GM19397 (cell line): ENCODE measurements around the gene PRIMPOL.
A peak's percentile ranks its signal among the peaks of the same experiment; 100 is the strongest.
"Not testable (repeated sequence)": the region's sequence is repeated elsewhere in the genome, so short reads cannot be mapped to it uniquely, and the experiment has no call there.

Experiments
- ATAC-seq: cut with Tn5 transposase; IDR thresholded peaks from one replicate; pipeline ENCODE4 v1.9.1; 2021; ENCODE audit warnings: mild to moderate bottlenecking, moderate library complexity; ENCODE audit not compliant: unreplicated experiment

The PRIMPOL gene, protein sequence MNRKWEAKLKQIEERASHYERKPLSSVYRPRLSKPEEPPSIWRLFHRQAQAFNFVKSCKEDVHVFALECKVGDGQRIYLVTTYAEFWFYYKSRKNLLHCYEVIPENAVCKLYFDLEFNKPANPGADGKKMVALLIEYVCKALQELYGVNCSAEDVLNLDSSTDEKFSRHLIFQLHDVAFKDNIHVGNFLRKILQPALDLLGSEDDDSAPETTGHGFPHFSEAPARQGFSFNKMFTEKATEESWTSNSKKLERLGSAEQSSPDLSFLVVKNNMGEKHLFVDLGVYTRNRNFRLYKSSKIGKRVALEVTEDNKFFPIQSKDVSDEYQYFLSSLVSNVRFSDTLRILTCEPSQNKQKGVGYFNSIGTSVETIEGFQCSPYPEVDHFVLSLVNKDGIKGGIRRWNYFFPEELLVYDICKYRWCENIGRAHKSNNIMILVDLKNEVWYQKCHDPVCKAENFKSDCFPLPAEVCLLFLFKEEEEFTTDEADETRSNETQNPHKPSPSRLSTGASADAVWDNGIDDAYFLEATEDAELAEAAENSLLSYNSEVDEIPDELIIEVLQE

DNA sequence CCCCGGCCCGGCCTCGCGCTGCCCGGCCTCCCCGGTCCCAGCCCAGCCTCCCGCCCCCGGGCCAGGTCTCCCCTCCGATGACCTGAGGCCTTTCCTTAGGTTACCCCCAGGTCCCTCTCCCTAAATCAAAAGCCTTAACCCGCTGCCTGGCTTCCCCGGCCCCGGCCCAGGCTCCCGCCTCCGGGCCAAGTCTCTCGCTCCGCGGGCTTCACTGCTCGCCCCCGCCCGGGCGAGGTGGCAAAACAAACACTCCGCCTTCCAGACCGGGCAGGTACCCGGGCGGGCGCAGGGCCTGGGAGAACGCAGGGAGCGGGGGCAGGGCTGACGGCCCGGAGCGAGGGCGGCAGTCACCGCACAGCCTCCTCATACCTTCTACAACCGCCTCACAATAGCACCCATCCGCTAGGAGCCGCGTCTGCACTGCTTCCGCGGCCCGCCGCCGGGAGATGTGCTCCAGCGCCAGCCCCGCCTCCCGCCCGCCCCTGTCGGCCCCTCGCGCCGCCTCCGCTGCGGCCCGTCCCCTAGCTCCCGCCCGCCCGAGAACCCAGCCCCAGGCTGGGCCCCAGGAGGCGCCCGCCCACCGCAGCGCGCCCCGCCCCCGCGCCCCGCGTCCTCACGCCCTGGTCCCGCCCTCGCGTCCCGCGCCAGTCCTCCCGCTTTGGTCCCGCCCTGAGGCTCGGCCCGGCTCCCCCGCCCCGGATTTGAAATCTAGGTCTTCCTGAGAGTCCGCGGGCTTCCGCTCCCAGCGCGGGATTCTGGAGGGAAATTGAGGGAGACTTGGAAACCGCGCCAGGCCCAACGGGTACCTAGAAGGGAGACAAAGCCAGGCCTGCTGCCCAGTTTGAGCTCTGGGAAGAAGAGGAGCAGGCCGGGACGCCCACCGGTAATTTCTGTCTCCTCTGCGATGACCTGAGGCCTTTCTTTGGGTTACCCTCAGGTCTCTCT is at the start of gene PRIMPOL, which contains the start of gene CASP3:
Gene PRIMPOL, plus strand, starts transcription at position 713 of the 945 bp plus-strand sequence. CDS start 7,403 bp downstream, outside the sequence.
Gene CASP3, minus strand, starts transcription at position 422 of the 945 bp plus-strand sequence. CDS start 10,994 bp downstream, outside the sequence.
- ATAC-seq: peak; percentile 91

DNA sequence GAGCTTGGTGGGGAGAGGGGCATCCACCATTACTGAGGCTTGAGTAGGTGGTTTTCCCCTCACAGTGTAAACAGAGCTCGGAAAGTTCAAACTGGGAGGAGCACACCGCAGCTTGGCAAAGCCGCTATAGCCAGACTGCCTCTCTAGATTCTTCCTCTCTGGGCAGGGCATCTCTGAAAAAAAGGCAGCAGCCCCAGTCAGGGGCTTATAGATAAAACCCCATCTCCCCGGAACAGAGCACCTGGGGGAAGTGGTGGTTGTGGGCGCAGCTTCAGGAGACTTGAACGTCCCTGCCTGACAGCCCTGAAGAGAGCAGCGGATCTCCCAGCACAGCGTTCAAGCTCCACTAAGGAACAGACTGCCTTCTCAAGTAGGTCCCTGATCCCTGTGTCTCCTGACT is 48.6 kb upstream of the PRIMPOL start:
- not testable (repeated sequence) for ATAC-seq

DNA sequence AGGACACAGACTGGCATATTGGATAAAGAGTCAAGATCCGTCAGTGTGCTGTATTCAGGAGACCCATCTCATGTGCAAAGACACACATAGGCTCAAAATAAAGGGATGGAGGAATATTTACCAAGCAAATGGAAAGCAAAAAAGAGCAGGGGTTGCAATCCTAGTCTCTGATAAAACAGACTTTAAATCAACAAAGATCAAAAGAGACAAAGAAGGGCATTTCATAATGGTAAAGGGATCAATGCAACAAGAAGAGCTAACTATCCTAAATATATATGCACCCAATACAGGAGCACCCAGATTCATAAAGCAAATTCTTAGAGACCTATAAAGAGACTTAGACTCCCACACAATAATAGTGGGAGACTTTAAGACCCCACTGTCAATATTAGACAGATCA is 46.7 kb upstream of the PRIMPOL start:
- ATAC-seq: not testable (repeated sequence)

DNA sequence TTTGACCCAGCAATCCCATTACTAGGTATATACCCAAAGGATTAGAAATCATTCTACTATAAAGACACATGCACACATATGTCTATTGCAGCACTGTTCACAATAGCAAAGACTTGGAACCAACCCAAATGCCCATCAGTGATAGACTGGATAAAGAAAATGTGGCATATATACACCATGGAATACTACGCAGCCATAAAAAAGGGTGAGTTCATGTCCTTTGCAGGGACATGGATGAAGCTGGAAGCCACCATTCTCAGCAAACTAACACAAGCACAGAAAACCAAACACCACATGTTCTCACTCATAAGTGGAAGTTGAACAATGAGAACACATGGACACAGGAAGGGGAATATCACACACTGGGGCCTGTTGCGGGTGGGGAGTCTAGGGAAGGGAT is 42.1 kb upstream of the PRIMPOL start:
- not testable (repeated sequence) for ATAC-seq

DNA sequence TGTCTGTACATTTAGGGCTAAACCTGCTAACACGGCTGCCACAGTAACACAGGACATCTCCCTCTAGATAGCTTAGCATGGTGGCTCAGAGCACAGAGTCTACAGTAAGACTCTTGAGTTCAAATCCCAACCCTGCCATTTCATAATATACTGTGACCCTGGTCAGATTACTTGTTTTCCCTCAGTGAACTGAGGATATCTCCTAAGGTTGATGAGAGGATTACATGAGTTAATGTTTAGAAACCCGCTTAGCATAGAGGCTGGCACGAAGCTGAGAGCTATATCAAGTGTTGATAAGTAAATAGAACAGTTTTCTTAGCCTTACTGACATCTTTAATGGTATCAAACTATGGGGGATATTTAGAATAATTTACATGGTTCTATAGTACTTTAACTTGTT is 37.5 kb upstream of the PRIMPOL start:
- no peak for ATAC-seq

DNA sequence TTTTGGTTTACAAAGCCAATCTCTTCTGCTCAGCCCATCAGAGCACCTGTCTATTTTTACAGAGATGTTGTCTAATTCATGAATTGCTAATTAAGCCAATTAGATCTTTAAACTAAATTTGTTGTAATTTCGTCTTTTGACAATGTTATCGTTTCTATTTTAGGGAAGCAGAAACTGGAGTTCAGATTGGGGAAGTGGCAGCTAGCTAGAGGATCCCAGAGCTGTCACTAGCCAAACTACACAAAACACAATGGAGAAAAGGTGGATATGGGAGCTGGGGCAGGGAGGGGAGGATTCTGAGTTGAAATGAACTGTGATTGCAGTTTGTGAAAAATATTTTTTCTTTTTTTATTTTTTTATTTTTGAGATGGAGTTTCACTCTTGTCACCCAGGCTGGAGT is 36.1 kb upstream of the PRIMPOL start:
- ATAC-seq: no peak

DNA sequence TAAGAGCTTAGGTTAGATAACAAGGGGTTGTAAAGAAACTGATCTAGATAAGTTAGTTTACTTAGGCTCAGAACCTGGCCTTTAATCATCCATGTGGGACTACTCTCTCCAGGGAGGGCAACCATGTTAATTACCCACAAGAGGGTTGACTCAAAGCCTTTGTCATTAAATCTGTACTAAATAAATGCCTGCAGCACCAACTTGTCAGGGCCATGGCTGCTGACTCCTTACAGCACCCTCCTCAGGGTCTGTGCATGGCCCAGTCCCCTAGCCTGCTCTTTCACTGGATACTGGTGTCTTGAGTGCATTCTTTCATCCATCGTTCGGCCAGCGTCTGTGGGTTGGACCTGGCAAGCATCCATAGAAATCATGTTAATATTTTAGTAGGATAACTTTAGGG is 35.0 kb upstream of the PRIMPOL start:
- ATAC-seq: no peak

DNA sequence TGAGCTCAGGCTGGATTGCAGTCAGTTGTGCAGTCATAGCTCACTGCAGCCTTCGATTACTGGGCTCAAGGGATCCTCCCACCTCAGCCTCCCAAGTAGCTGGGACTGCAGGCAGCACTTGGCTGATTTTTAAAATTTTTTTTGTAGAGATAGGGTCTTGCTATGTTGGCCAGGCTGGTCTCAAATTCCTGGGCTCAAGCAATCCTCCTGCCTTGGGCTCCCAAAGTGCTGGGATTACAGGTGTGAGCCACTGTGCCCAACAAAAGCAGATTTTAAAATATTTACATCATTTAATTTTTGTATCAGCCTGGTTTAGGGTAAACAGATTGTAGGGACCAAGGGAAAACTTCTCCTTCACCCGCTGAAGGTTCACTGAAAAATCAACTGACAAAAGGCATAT is 33.4 kb upstream of the PRIMPOL start:
- ATAC-seq: not testable (repeated sequence)

DNA sequence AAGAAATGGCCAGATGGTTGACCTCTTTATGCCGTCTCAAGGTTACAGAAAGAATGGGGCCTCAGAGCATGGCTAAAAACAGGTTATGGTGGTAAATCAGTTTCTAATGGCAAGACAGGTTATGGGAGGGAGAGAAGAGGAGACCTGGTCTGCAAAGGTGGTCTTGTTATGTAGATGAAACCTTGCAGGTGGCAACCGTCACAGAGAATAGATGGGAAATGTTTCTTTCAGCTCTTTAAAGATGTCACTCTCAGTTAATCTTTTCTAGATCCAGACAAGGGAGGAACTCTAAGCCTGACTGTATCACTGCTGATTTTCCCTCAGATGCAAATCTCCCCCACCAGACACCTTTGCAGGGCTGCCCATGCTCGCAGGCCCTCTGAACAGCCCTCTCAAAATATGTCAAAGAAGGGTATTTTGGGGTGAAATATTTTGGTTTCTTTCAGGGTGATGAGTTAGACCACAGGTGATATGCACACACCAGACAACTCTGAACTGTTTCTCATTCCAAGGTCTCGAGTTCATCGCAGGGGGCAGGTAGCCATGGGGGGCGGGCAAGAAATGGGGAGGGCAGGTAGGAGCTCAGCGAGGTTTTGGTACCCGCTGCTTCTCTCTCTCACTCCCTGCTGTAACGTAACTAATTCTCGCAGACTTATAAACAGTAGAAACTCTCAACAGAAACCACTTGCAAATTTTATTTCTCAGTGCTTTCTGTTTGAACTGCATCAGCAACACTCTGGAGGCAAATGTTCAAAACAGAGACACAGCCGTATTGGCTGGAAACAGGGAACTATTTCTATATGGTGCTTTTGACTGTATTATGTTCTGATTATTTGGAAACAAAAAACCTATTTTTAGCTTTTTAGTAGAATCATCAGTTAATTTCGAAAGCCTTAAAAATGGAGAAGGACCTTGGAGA is 32.6 kb upstream of the PRIMPOL start:
- peak; percentile 84 for ATAC-seq

DNA sequence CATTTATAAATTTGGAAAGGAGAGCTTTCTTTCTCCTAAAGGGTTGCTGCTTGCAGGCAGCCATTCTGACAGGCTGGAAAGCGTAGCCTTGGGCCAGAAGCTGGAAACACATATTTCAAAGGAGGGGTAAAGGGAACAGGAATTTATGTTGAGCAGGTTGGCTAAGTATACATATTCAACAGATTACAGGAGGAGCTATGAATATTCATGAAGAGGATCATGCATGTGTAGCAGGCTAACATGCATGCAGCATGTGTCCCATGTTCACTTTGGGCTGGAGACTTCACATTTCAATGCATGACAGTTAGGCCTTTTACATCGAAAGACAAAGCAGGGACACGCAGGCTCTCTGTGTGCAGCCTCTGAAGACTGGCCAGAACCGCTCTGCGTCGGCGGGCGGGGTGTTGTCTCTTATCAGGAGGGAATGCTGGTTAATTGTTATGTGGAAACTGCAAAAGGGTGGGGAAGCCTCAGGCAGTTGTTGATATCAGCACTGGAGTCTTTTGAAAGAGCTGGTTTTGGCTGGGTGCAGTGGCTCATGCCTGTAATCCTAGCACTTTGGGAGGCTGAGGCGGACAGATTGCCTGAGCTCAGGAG is 31.8 kb upstream of the PRIMPOL start:
- ATAC-seq: no peak

DNA sequence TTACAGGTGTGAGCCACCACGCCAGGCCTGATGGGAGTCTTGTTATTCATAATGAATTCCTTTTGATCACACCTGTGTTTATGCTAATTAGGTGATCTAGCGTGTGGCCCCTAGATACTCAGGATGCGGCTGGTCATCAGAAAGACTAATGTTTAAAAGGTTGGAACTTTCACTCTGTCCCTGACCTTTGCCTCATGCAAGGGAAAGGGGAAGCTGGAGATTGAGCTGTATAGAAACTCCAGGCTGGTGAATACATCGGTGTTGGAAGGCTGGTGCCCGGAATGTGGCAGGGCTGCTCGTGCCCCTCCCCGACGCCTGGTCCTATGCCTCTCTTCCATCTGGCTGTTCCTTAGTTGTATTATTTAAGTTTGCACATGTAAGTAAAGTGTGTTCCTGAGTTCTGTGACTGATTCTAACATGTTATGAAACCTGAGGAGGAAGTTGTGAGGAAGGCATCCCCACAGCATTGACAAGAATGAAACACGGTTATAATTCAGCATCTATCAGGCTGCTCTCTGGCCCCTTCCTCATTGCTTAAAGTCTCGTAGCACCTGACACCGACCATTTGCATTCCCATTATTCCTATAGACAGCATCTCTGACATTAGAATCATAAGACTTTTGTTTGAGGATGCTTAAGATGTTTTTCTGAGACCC is 29.2 kb upstream of the PRIMPOL start:
- ATAC-seq: no peak

DNA sequence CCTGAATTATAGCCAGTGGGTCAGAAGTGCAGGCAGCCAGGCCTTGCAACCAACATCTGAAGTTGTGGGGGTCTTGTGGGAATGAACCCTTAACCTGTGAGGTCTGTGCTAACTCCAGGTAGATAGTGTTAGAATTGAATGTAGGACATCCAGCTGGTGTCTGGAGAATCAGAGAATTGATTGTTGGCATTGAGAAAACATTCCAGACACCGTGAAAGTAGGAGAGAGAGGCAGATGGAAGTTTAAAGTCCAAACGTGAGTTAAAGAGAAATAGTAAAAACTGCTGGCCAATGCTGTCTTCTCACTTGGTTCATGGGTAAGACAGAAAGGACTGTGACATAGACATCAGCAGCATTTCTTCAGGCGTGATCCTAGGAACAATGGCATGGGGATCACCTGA is 28.0 kb upstream of the PRIMPOL start:
- ATAC-seq: no peak

DNA sequence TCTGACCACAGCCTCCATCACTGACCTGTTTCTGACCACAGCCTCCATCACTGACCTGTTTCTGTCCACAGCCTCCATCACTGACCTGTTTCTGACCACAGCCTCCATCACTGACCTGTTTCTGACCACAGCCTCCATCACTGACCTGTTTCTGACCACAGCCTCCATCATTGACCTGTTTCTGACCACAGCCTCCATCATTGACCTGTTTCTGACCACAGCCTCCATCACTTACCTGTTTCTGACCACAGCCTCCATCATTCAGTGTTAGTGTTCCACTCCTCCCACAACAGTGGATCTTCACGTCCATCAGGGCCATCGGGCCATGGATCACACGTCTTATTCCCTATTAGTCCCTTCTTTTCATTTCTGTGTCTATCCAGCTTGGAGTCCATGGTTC is 25.0 kb upstream of the PRIMPOL start:
- ATAC-seq: not testable (repeated sequence)

DNA sequence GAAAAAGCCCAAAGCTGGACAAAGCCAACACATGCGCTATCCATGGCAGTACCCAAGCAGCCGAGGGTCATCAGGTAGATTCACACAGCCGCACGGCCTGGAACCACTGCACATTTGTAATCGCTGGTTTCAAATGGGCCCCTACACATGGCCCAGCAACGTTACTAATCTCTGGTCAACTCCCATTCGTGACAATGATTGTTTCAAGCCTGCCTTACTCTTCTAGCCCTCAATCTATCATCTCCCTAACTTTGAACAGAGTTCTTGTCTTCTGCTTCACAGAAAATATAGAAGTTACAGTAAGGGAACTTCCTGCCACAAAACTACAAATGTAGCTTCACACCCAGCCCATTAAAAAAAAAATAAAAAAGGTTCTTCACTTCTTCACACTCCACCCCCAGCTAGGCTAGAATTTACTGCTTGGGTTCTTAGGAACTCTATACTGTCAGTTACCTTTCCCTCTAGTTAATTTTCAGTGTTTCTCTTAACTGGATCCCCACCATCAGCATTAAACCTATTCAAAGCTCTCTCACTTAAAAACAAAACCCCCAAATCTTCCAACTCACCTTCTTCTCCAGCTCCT is 24.5 kb upstream of the PRIMPOL start:
- no peak for ATAC-seq

DNA sequence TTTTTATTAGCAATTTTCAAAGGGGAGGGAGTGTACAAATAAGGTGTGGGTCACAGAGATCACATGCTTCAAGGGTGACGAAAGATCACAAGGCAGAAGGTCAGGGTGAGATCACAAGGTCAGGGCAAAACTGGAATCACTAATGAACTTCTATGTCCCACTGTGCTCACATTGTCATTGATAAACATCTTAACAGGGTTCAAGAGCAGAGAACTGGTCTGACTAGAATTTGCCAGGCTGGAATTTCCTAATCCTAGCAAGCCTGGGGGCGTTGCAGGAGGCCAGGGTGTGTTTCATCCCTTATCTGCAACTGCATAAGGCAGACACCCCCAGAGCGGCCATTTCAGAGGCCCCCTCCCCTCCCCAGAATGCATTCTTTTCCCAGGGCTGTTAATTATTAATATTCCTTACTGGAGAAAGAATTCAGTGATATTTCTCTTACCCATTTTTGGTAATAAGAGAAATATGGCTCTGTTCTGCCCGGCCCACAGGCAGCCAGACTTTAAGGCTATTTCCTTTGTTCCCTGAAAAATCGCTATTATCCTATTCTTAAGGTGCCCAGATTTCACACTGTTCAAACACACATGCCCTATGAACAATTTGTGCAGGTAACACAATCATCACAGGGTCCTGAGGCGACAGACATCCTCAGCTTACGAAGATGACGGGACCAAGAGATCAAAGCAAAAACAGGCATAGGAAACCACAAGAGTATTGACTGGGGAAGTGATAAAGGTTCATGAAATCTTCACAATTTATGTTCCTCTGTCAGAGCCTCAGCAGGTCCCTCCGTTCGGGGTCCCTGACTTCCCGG is 23.5 kb upstream of the PRIMPOL start:
- ATAC-seq: not testable (repeated sequence)

DNA sequence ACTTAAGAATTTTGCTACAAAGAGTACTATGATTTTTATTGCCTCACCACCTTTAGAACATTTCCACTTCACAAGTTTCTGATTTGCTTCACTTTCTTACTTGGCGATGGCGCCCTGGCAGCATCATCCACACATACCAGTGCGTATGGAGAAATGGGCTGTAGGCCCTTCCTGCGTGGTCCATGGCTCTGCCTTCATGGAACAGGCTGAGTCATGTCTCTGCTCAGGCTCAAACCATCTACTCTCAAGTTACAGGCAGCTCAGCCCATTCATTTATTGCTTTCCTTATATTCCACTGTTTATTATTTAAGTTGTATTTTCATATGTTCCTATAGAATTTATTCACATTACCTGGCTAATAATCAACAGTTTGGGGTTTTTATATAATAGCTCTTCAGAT is 21.4 kb upstream of the PRIMPOL start:
- no peak for ATAC-seq

DNA sequence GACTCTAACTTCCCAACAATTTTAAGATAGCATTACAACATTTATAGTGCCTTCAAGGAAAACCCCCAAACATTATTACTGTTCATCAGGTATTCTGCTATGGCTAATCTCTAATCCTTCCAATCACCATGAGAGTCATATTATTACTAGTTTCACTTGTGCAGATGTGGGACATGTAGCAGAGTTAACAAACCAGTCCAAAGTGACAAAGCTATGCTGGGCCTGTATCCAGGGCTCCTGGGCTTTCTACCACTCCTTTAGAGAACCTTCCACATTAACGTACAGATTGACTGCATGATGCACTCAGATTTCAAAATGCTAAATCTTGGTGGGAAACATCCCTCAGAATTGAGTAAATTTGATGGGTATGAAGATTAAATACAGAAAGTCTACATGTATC is 16.7 kb upstream of the PRIMPOL start:
- ATAC-seq: no peak

DNA sequence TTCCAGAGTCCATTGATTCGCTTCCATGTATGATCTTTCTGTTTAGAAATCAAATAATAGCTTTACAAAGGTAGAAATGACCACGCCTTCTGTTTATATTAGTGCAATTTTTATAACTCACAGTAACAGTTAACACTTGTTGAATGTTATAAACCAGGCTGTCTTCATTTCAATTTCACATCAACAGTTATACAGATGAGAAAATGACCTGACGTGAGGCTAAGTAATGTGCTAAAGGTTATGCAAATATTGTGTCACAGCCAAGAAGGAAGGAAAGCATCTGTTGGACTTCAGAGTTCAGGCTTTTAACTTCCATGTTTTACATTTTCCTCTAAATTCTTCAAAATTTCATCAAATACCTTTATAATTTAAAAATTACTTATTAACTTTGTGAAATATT is 14.2 kb upstream of the PRIMPOL start:
- ATAC-seq: no peak
